Spinal cord (tissue), 10 donors: ENCODE results near the gene SLC44A4. TPM values are rescaled to one million over a fixed set of nuclear protein-coding genes. Genes with fewer than 3 reads are reported as not detected.

ENCODE experiments used
- DNase-seq, 6 donors: peaks; one replicate each; pipeline versions ENCODE4 v3.0.0 to v3.0.0-alpha.2; 2013 to 2015; ENCODE audit warnings: low spot score in 6 of 6, low read depth in 4 of 6
- H3K27ac ChIP-seq: one replicate; pipeline ENCODE4 v1.5.1; 2013; ENCODE audit warnings: low read depth, low read length, control low read depth
- H3K27me3 ChIP-seq: one replicate; pipeline ENCODE4 v1.6.1; 2013; ENCODE audit warnings: low read length; ENCODE audit not compliant: control insufficient read depth, insufficient read depth
- H3K36me3 ChIP-seq: one replicate; pipeline ENCODE4 v1.6.1; 2013; ENCODE audit warnings: low read length; ENCODE audit not compliant: control insufficient read depth, insufficient read depth
- H3K4me1 ChIP-seq: one replicate; pipeline ENCODE4 v1.6.1; 2013; ENCODE audit warnings: low read length; ENCODE audit not compliant: control insufficient read depth, insufficient read depth
- H3K4me3 ChIP-seq: one replicate; pipeline ENCODE4 v1.5.1; 2013; ENCODE audit warnings: low read depth, low read length, control low read depth
- H3K9me3 ChIP-seq: one replicate; pipeline ENCODE4 v1.6.1; 2013; ENCODE audit warnings: low read length; ENCODE audit not compliant: control insufficient read depth, insufficient read depth
- WGBS: methylation state at CpG from one replicate; pipeline ENCODE4 v1.1.5; 2013; ENCODE audit warnings: missing lambda C conversion rate; ENCODE audit not compliant: insufficient coverage; 5-methylcytosine and 5-hydroxymethylcytosine counted together
- polyA plus RNA-seq, 2 donors: library from polyadenylated mRNA; unstranded; fragments of 120-200 nt; gene quantifications; one replicate each; pipeline ENCODE4 v1.2.1, GENCODE V29; 2013; ENCODE audit not compliant: insufficient read length in 2 of 2
- total RNA-seq, 2 donors: library from RNA; depleted of rRNA in 1 of 2; stranded (reverse); fragments of 120-200 nt in 1 of 2; fragments of >200 nt in 1 of 2; gene quantifications; one replicate each; pipeline versions ENCODE4 v1.2.3 to v1.2.4, GENCODE V29; 2013 to 2014
- donor health status: healthy.

The SLC44A4 gene
- total and polyA plus RNA-seq, 4 donors, result 0.20 to 1.1 (median 0.77) TPM

GRCh38 chr6:31896493-31896855 is 17.7 kb upstream of the SLC44A4 start:
- peak overlapping the region; percentile 67 for H3K27ac ChIP-seq
- peaks cover 61% of the 10 kb centered on the region for H3K36me3 ChIP-seq
- DNase-seq, result no peak
- H3K4me1 ChIP-seq, result peaks cover 36% of the 10 kb centered on the region
- 27% methylated on average over 3 of the region's 4 CpGs for WGBS
- peak overlapping the region; percentile 99 for H3K4me3 ChIP-seq
- no peaks in the 10 kb centered on the region for H3K9me3 ChIP-seq
- H3K27me3 ChIP-seq, result no peaks in the 10 kb centered on the region

- Histone ChIP-seq H3K9me3 (no peaks in the 10 kb centered on the region), H3K4me1 (peaks cover 11% of the 10 kb centered on the region), H3K4me3 (no peak overlapping the region), H3K36me3 (peaks cover 73% of the 10 kb centered on the region), H3K27ac (no peak overlapping the region), H3K27me3 (no peaks in the 10 kb centered on the region)
- WGBS, result 75% methylated on average over 5 of the region's 6 CpGs
- DNase-seq, result no peak
Measured at GRCh38 chr6:31892821-31893220, 14.0 kb upstream of the SLC44A4 start.

GRCh38 chr6:31889331-31889972 is 10.7 kb upstream of the SLC44A4 start:
- Histone ChIP-seq H3K36me3 (peaks cover 87% of the 10 kb centered on the region), H3K27ac (no peak overlapping the region), H3K9me3 (no peaks in the 10 kb centered on the region), H3K4me3 (no peak overlapping the region), H3K4me1 (no peaks in the 10 kb centered on the region), H3K27me3 (no peaks in the 10 kb centered on the region)
- DNase-seq, result no peak
- 87% methylated on average over 1 of the region's 3 CpGs for WGBS

- no peaks in the 10 kb centered on the region for H3K27me3 ChIP-seq
- no peak overlapping the region for H3K4me3 ChIP-seq
- H3K9me3 ChIP-seq, result no peaks in the 10 kb centered on the region
- WGBS, result 86% methylated on average over 27 of the region's 43 CpGs
- H3K27ac ChIP-seq, result no peak overlapping the region
- peak in 1 of 6 donors; percentile 40 for DNase-seq
- H3K4me1 ChIP-seq, result no peaks in the 10 kb centered on the region
- H3K36me3 ChIP-seq, result peaks cover 87% of the 10 kb centered on the region
Measured at GRCh38 chr6:31888276-31889258, 9.8 kb upstream of the SLC44A4 start.

GRCh38 chr6:31887173-31888007 is 8.6 kb upstream of the SLC44A4 start:
- Histone ChIP-seq H3K36me3 (peaks cover 87% of the 10 kb centered on the region), H3K9me3 (no peaks in the 10 kb centered on the region), H3K4me1 (no peaks in the 10 kb centered on the region), H3K27ac (no peak overlapping the region), H3K4me3 (no peak overlapping the region), H3K27me3 (no peaks in the 10 kb centered on the region)
- WGBS, result 96% methylated on average over 17 of the region's 19 CpGs
- no peak for DNase-seq

GRCh38 chr6:31886541-31886991 is 7.8 kb upstream of the SLC44A4 start:
- H3K36me3 ChIP-seq, result peaks cover 86% of the 10 kb centered on the region
- no peak overlapping the region for H3K4me3 ChIP-seq
- H3K4me1 ChIP-seq, result no peaks in the 10 kb centered on the region
- H3K27ac ChIP-seq, result no peak overlapping the region
- no peaks in the 10 kb centered on the region for H3K27me3 ChIP-seq
- no peak for DNase-seq
- 96% methylated on average over 18 of the region's 18 CpGs for WGBS
- H3K9me3 ChIP-seq, result no peaks in the 10 kb centered on the region

- WGBS, result 95% methylated on average over 15 of the region's 22 CpGs
- DNase-seq, result no peak
- no peaks in the 10 kb centered on the region for H3K27me3 ChIP-seq
- no peaks in the 10 kb centered on the region for H3K9me3 ChIP-seq
- no peaks in the 10 kb centered on the region for H3K4me1 ChIP-seq
- no peak overlapping the region for H3K4me3 ChIP-seq
- H3K27ac ChIP-seq, result no peak overlapping the region
- H3K36me3 ChIP-seq, result peaks cover 97% of the 10 kb centered on the region
Measured at GRCh38 chr6:31884528-31885035, 5.8 kb upstream of the SLC44A4 start.

GRCh38 chr6:31883676-31884075 is 4.9 kb upstream of the SLC44A4 start:
- Histone ChIP-seq H3K27ac (no peak overlapping the region), H3K4me1 (no peaks in the 10 kb centered on the region), H3K27me3 (no peaks in the 10 kb centered on the region), H3K36me3 (peaks cover 95% of the 10 kb centered on the region), H3K9me3 (no peaks in the 10 kb centered on the region), H3K4me3 (no peak overlapping the region)
- WGBS, result 95% methylated on average over 12 of the region's 12 CpGs
- DNase-seq, result no peak

GRCh38 chr6:31882344-31882743 is 3.5 kb upstream of the SLC44A4 start:
- H3K27me3 ChIP-seq, result no peaks in the 10 kb centered on the region
- no peaks in the 10 kb centered on the region for H3K4me1 ChIP-seq
- no peak for DNase-seq
- peaks cover 84% of the 10 kb centered on the region for H3K36me3 ChIP-seq
- H3K27ac ChIP-seq, result no peak overlapping the region
- no peak overlapping the region for H3K4me3 ChIP-seq
- no peaks in the 10 kb centered on the region for H3K9me3 ChIP-seq
- 74% methylated on average over 6 of the region's 6 CpGs for WGBS
